Mesenchymal stem cell (in vitro differentiated cells and primary cell): ENCODE data around the gene RASL10A.

ENCODE experiments used
- DNase-seq: peaks from one replicate; pipeline ENCODE4 v3.0.0-alpha.2; 2013
- H2AFZ ChIP-seq: one replicate; pipeline ENCODE4 v1.6.1; 2013; ENCODE audit warnings: low read depth, mild to moderate bottlenecking, control low read depth, inconsistent platforms, low read length, moderate library complexity
- H2AK5ac ChIP-seq: 2 replicates; pipeline ENCODE4 v1.6.1; 2013; ENCODE audit warnings: low read length, moderate library complexity, mild to moderate bottlenecking, inconsistent platforms; ENCODE audit not compliant: severe bottlenecking
- H2BK120ac ChIP-seq: one replicate; pipeline ENCODE4 v1.6.1; 2013; ENCODE audit warnings: low read depth, mild to moderate bottlenecking, inconsistent platforms, low read length, moderate library complexity
- H2BK12ac ChIP-seq, 2 experiments: one replicate each; pipeline ENCODE4 v1.6.1; 2013; ENCODE audit warnings: inconsistent platforms in 2 of 2, low read length in 2 of 2, mild to moderate bottlenecking in 2 of 2, moderate library complexity in 2 of 2, control low read depth in 1 of 2
- H2BK15ac ChIP-seq: one replicate; pipeline ENCODE4 v1.6.1; 2013; ENCODE audit warnings: mild to moderate bottlenecking, low read depth, inconsistent platforms; ENCODE audit not compliant: poor library complexity, severe bottlenecking
- H2BK5ac ChIP-seq: 2 replicates; pipeline ENCODE4 v1.6.1; 2013; ENCODE audit warnings: low read depth, mild to moderate bottlenecking, low read length, control low read depth, inconsistent platforms; ENCODE audit not compliant: poor library complexity, severe bottlenecking
- H3K14ac ChIP-seq, 2 experiments: one replicate each; pipeline ENCODE4 v1.6.1; 2013; ENCODE audit warnings: inconsistent platforms in 2 of 2, low read length in 2 of 2, control low read depth in 1 of 2, mild to moderate bottlenecking in 1 of 2, moderate library complexity in 1 of 2
- H3K18ac ChIP-seq, 2 experiments: one replicate each; pipeline ENCODE4 v1.6.1; 2013; ENCODE audit warnings: inconsistent platforms in 2 of 2, low read length in 2 of 2, control low read depth in 1 of 2, low read depth in 1 of 2, mild to moderate bottlenecking in 1 of 2
- H3K23ac ChIP-seq, 2 experiments: one replicate each; pipeline ENCODE4 v1.6.1; 2013; ENCODE audit warnings: inconsistent platforms in 2 of 2, low read length in 2 of 2, mild to moderate bottlenecking in 2 of 2, moderate library complexity in 2 of 2, control low read depth in 1 of 2
- H3K27ac ChIP-seq: 2 replicates; pipeline ENCODE4 v1.5.1; 2013; ENCODE audit warnings: mild to moderate bottlenecking, moderate library complexity, low read length, control low read depth, inconsistent platforms; ENCODE audit not compliant: poor library complexity, severe bottlenecking
- H3K27me3 ChIP-seq, 2 experiments: 2 replicates each; pipeline versions ENCODE4 v1.6.1 to v1.7.0; 2013; ENCODE audit warnings: low read length in 2 of 2, mild to moderate bottlenecking in 2 of 2, moderate library complexity in 2 of 2, control low read depth in 1 of 2, inconsistent platforms in 1 of 2; ENCODE audit not compliant: control insufficient read depth in 1 of 2, insufficient read depth in 1 of 2
- H3K36me3 ChIP-seq, 2 experiments: 2 replicates each; pipeline versions ENCODE4 v1.6.1 to v1.7.0; 2013; ENCODE audit warnings: low read length in 2 of 2, control low read depth in 1 of 2, inconsistent platforms in 1 of 2, low read depth in 1 of 2, mild to moderate bottlenecking in 1 of 2; ENCODE audit not compliant: insufficient read depth in 2 of 2, control insufficient read depth in 1 of 2
- H3K4ac ChIP-seq, 2 experiments: one replicate each; pipeline ENCODE4 v1.6.1; 2013; ENCODE audit warnings: inconsistent platforms in 2 of 2, low read length in 2 of 2, mild to moderate bottlenecking in 2 of 2, moderate library complexity in 2 of 2, control low read depth in 1 of 2, low read depth in 1 of 2
- H3K4me1 ChIP-seq: 2 replicates; pipeline ENCODE4 v1.6.1; 2013; ENCODE audit warnings: low read depth, low read length, control low read depth; ENCODE audit not compliant: control insufficient read depth, insufficient read depth
- H3K4me2 ChIP-seq: 2 replicates; pipeline ENCODE4 v1.6.1; 2013; ENCODE audit warnings: low read length, mild to moderate bottlenecking, inconsistent platforms; ENCODE audit not compliant: poor library complexity, severe bottlenecking
- H3K4me3 ChIP-seq, 2 experiments: 2 replicates each; pipeline versions ENCODE4 v1.5.1 to v1.7.0; 2013; ENCODE audit warnings: low read length in 2 of 2, mild to moderate bottlenecking in 2 of 2, control low read depth in 1 of 2, low read depth in 1 of 2; ENCODE audit not compliant: insufficient read depth in 1 of 2
- H3K79me1 ChIP-seq: replicated peaks from 2 replicates; pipeline ENCODE4 v1.6.1; 2013; ENCODE audit warnings: mild to moderate bottlenecking, control low read depth, low read length, inconsistent platforms; ENCODE audit not compliant: poor library complexity, severe bottlenecking
- H3K9ac ChIP-seq: 2 replicates; pipeline ENCODE4 v1.7.0; 2013; ENCODE audit warnings: mild to moderate bottlenecking, low read length, moderate library complexity
- H3K9me3 ChIP-seq: 2 replicates; pipeline ENCODE4 v1.7.0; 2013; ENCODE audit warnings: mild to moderate bottlenecking, low read length; ENCODE audit not compliant: control insufficient read depth
- H4K8ac ChIP-seq: one replicate; pipeline ENCODE4 v1.6.1; 2013; ENCODE audit warnings: inconsistent platforms, mild to moderate bottlenecking, low read length, moderate library complexity
- H4K91ac ChIP-seq: one replicate; pipeline ENCODE4 v1.6.1; 2013; ENCODE audit warnings: mild to moderate bottlenecking, low read length, inconsistent platforms
- WGBS: methylation state at CpG from one replicate; pipeline ENCODE4 v1.1.7; 2013; ENCODE audit warnings: mixed read lengths; 5-methylcytosine and 5-hydroxymethylcytosine counted together

The RASL10A gene

DNA sequence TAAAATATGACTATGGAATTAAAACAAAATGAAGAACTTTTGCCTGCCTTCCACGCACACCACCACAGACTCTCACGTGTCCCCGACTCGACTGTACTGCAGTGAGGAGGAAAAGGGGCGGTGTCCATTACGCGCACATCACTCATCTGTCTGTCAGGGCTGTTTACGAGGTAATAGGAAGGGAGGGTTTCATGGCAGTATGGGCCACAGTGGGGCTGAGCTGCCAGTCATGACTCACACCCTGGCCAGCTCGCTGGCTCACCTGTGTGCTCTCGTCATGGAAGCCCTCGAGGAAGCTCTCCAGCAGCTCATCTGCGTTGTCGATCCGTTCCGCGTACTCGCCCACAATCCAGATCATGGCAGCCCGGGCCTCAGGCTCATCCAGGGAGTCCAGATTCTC, 33.5 kb upstream of the RASL10A start:
- no peak overlapping the region for H2AK5ac ChIP-seq
- H3K23ac ChIP-seq = no peak overlapping the region
- no peak for DNase-seq
- H3K36me3 ChIP-seq = peaks cover 64 to 83% of the 10 kb centered on the region in 2 experiments
- H3K4me2 ChIP-seq = no peak overlapping the region
- no peak overlapping the region for H3K27ac ChIP-seq
- H3K9ac ChIP-seq = no peak overlapping the region
- H2BK12ac ChIP-seq = no peak overlapping the region
- peak overlapping the region; percentile 34 for H4K91ac ChIP-seq
- no peaks in the 10 kb centered on the region for H3K27me3 ChIP-seq
- no peaks in the 10 kb centered on the region for H3K9me3 ChIP-seq
- H4K8ac ChIP-seq = no peak overlapping the region
- H3K79me1 ChIP-seq = peaks cover 9% of the 10 kb centered on the region
- H2BK15ac ChIP-seq = no peak overlapping the region
- H2BK5ac ChIP-seq = no peak overlapping the region
- H3K4me3 ChIP-seq = no peak overlapping the region
- no peak overlapping the region for H2BK120ac ChIP-seq
- peaks cover 8% of the 10 kb centered on the region for H3K4me1 ChIP-seq
- no peak overlapping the region for H3K14ac ChIP-seq
- H2AFZ ChIP-seq = no peak overlapping the region
- H3K18ac ChIP-seq = no peak overlapping the region
- WGBS = 92% methylated on average over 17 of the region's 18 CpGs
- peak overlapping the region in 1 of 2 experiments; percentile 27 for H3K4ac ChIP-seq

GRCh38 chr22:29348041-29348440, 32.5 kb upstream of the RASL10A start:
- Histone ChIP-seq H2AK5ac (no peak overlapping the region), H3K79me1 (peaks cover 9% of the 10 kb centered on the region), H3K4ac (no peak overlapping the region), H2BK120ac (no peak overlapping the region), H4K8ac (no peak overlapping the region), H3K4me2 (no peak overlapping the region), H4K91ac (no peak overlapping the region), H3K23ac (peak overlapping the region in 1 of 2 experiments; percentile 21), H3K9me3 (no peaks in the 10 kb centered on the region), H3K27ac (no peak overlapping the region), H3K9ac (no peak overlapping the region), H2AFZ (no peak overlapping the region), H3K36me3 (peaks cover 57 to 81% of the 10 kb centered on the region in 2 experiments), H2BK15ac (no peak overlapping the region), H2BK5ac (no peak overlapping the region), H3K18ac (no peak overlapping the region), H3K14ac (no peak overlapping the region), H3K4me3 (no peak overlapping the region), H3K4me1 (peaks cover 17% of the 10 kb centered on the region), H2BK12ac (no peak overlapping the region), H3K27me3 (no peaks in the 10 kb centered on the region)
- 93% methylated on average over 2 of the region's 2 CpGs for WGBS
- DNase-seq = no peak

GRCh38 chr22:29346659-29347058, 31.2 kb upstream of the RASL10A start:
- H3K79me1 ChIP-seq = peaks cover 15% of the 10 kb centered on the region
- H2BK120ac ChIP-seq = no peak overlapping the region
- H3K27me3 ChIP-seq = no peaks in the 10 kb centered on the region
- H3K23ac ChIP-seq = no peak overlapping the region
- no peak overlapping the region for H3K4me3 ChIP-seq
- H3K14ac ChIP-seq = no peak overlapping the region
- no peak overlapping the region for H2AFZ ChIP-seq
- peaks cover 20% of the 10 kb centered on the region for H3K4me1 ChIP-seq
- no peaks in the 10 kb centered on the region for H3K9me3 ChIP-seq
- H2BK5ac ChIP-seq = no peak overlapping the region
- no peak overlapping the region for H3K4ac ChIP-seq
- H3K27ac ChIP-seq = no peak overlapping the region
- no peak overlapping the region for H3K18ac ChIP-seq
- H2BK15ac ChIP-seq = no peak overlapping the region
- no peak overlapping the region for H3K4me2 ChIP-seq
- no peak overlapping the region for H4K91ac ChIP-seq
- WGBS = 88% methylated on average over 1 of the region's 4 CpGs
- no peak overlapping the region for H3K9ac ChIP-seq
- no peak overlapping the region for H2AK5ac ChIP-seq
- H3K36me3 ChIP-seq = peaks cover 58 to 82% of the 10 kb centered on the region in 2 experiments
- no peak overlapping the region for H4K8ac ChIP-seq
- H2BK12ac ChIP-seq = no peak overlapping the region
- DNase-seq = no peak

GRCh38 chr22:29345932-29346331, 30.4 kb upstream of the RASL10A start:
- Histone ChIP-seq H3K9me3 (no peaks in the 10 kb centered on the region), H2AK5ac (no peak overlapping the region)

More at GRCh38 chr22:29345932-29346331, 30.4 kb upstream of the RASL10A start:
- no peak overlapping the region for H4K91ac ChIP-seq
- H3K9ac ChIP-seq = no peak overlapping the region
- H2AFZ ChIP-seq = no peak overlapping the region
- no peak overlapping the region for H2BK5ac ChIP-seq
- no peak overlapping the region for H3K18ac ChIP-seq
- H2BK120ac ChIP-seq = no peak overlapping the region
- H3K27ac ChIP-seq = no peak overlapping the region
- no peak overlapping the region for H3K23ac ChIP-seq
- H3K4me2 ChIP-seq = no peak overlapping the region
- H2BK12ac ChIP-seq = no peak overlapping the region
- peaks cover 16% of the 10 kb centered on the region for H3K79me1 ChIP-seq
- peaks cover 20% of the 10 kb centered on the region for H3K4me1 ChIP-seq
- H3K14ac ChIP-seq = no peak overlapping the region
- no peak overlapping the region for H3K4me3 ChIP-seq
- DNase-seq = no peak
- H3K4ac ChIP-seq = no peak overlapping the region
- no peaks in the 10 kb centered on the region for H3K27me3 ChIP-seq
- H2BK15ac ChIP-seq = no peak overlapping the region
- peaks cover 58 to 82% of the 10 kb centered on the region in 2 experiments for H3K36me3 ChIP-seq
- no peak overlapping the region for H4K8ac ChIP-seq
